Measurements from ENCODE around the gene CENPX. TPM values are rescaled to one million over a fixed set of nuclear protein-coding genes. Genes with fewer than 3 reads are reported as not detected.

CENPX gene
- total and polyA plus RNA-seq, 2 of the 13 experiments (the other 11 are each of a cell fraction or from before 2014, with no cell fraction given): 92.7 to 170 TPM

DNA sequence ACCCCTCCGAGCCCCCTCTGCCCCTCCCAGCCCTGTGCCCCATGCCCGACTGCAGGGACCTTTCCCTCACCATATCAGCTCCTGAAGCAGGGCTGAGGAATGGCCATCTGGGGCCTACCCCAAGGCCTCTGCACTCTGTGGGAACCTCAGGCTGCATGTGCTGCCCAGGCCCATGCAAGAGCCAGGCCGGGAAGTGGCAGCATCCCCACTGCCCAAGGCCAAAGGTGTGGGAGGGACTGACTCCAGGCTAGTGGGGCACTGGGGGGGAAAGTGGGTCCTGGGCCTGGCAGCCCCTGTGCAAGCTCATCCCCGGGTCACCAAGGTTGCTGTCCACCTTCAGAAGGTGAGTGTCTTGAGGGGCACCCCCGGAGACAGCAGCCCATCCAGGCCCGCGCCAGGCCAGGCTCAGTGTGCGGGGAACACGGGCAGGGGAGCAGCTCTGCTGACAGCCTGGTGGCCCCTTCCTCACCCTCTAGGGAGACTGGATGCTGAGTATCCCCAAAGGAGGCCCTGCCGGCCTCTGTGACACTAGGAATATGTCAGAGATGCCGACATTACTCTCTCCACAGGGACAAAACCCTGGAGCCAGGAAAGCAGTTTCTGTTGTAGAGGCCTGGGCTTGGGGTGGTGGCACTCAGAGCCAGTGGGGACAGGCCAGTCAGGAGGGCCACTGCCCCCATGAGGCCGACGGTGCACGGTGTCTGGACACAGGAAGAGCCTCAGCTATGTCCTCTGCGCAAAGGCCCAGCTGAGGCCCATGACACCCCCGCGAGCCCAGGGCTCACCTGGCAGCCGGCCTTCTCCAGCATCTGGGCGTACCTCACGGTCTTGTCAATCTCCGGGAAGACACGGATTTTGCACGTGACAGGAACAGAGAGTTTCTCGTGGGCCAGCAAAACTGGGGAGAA is 39.7 kb upstream of the CENPX start (continued):
- TF ChIP-seq, protein P1, sequence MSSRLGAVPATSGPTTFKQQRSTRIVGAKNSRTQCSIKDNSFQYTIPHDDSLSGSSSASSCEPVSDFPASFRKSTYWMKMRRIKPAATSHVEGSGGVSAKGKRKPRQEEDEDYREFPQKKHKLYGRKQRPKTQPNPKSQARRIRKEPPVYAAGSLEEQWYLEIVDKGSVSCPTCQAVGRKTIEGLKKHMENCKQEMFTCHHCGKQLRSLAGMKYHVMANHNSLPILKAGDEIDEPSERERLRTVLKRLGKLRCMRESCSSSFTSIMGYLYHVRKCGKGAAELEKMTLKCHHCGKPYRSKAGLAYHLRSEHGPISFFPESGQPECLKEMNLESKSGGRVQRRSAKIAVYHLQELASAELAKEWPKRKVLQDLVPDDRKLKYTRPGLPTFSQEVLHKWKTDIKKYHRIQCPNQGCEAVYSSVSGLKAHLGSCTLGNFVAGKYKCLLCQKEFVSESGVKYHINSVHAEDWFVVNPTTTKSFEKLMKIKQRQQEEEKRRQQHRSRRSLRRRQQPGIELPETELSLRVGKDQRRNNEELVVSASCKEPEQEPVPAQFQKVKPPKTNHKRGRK (CRISPR knock-in tag; IDR thresholded peaks at IDR 0.05): 0 out of 2 replicates have a peak, but pooled peaks have one; percentile 31
- no peak for TF ChIP-seq BORCS8-MEF2B (CRISPR knock-in tag; IDR thresholded peaks at IDR 0.05)
- TF ChIP-seq ZNF510 (CRISPR knock-in tag; IDR thresholded peaks at IDR 0.05; ENCODE audit: low read depth): no peak
- no peak for TF ChIP-seq ZNF709 (CRISPR knock-in tag; IDR thresholded peaks at IDR 0.05)
- TF ChIP-seq IRX3 (CRISPR knock-in tag; IDR thresholded peaks at IDR 0.05; ENCODE audit: borderline replicate concordance, low read depth): no peak
- peak; percentile 30; the same call in 1 of the 2 replicates for TF ChIP-seq NFKB2 (CRISPR knock-in tag; IDR thresholded peaks at IDR 0.05; ENCODE audit: borderline replicate concordance)
- TF ChIP-seq PTBP1 (IDR thresholded peaks at IDR 0.05; ENCODE audit: low read depth, low read length, poor library complexity, severe bottlenecking): no peak
- TF ChIP-seq NR2F6 (IDR thresholded peaks at IDR 0.05): no peak
- no peak for TF ChIP-seq NR2F6 (CRISPR knock-in tag; IDR thresholded peaks at IDR 0.05)
- peak; percentile 82 for TF ChIP-seq AGO2 (optimal IDR thresholded peaks at IDR 0.05; ENCODE audit: low read depth, low read length)
- 0 out of 2 replicates have a peak, but pooled peaks have one; percentile 19 for TF ChIP-seq HOXA3 (CRISPR knock-in tag; IDR thresholded peaks at IDR 0.05)
- no peak for TF ChIP-seq SP1 (IDR thresholded peaks at IDR 0.05)
- TF ChIP-seq SP1 (CRISPR knock-in tag; IDR thresholded peaks at IDR 0.05): no peak
- TF ChIP-seq, protein P2, sequence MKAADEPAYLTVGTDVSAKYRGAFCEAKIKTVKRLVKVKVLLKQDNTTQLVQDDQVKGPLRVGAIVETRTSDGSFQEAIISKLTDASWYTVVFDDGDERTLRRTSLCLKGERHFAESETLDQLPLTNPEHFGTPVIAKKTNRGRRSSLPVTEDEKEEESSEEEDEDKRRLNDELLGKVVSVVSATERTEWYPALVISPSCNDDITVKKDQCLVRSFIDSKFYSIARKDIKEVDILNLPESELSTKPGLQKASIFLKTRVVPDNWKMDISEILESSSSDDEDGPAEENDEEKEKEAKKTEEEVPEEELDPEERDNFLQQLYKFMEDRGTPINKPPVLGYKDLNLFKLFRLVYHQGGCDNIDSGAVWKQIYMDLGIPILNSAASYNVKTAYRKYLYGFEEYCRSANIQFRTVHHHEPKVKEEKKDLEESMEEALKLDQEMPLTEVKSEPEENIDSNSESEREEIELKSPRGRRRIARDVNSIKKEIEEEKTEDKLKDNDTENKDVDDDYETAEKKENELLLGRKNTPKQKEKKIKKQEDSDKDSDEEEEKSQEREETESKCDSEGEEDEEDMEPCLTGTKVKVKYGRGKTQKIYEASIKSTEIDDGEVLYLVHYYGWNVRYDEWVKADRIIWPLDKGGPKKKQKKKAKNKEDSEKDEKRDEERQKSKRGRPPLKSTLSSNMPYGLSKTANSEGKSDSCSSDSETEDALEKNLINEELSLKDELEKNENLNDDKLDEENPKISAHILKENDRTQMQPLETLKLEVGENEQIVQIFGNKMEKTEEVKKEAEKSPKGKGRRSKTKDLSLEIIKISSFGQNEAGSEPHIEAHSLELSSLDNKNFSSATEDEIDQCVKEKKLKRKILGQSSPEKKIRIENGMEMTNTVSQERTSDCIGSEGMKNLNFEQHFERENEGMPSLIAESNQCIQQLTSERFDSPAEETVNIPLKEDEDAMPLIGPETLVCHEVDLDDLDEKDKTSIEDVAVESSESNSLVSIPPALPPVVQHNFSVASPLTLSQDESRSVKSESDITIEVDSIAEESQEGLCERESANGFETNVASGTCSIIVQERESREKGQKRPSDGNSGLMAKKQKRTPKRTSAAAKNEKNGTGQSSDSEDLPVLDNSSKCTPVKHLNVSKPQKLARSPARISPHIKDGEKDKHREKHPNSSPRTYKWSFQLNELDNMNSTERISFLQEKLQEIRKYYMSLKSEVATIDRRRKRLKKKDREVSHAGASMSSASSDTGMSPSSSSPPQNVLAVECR (CRISPR knock-in tag; IDR thresholded peaks at IDR 0.05; ENCODE audit: borderline replicate concordance): peak; percentile 15
- TF ChIP-seq RAD21 (CRISPR knock-in tag; IDR thresholded peaks at IDR 0.05): 0 out of 2 replicates have a peak, but pooled peaks have one; percentile 43
- 0 out of 4 replicates have a peak, but pooled peaks of 1 of the 2 experiments have one; percentile 16 for TF ChIP-seq POLR2A (IDR thresholded peaks at IDR 0.05; ENCODE audit: insufficient read depth in 1 of 2, low read depth in 2 of 2, low read length in 2 of 2)
- no peak for TF ChIP-seq ZSCAN9 (CRISPR knock-in tag; IDR thresholded peaks at IDR 0.05; ENCODE audit: borderline replicate concordance)
- no peak for TF ChIP-seq ETV5 (CRISPR knock-in tag; IDR thresholded peaks at IDR 0.05; ENCODE audit: borderline replicate concordance)
- TF ChIP-seq, protein P3, sequence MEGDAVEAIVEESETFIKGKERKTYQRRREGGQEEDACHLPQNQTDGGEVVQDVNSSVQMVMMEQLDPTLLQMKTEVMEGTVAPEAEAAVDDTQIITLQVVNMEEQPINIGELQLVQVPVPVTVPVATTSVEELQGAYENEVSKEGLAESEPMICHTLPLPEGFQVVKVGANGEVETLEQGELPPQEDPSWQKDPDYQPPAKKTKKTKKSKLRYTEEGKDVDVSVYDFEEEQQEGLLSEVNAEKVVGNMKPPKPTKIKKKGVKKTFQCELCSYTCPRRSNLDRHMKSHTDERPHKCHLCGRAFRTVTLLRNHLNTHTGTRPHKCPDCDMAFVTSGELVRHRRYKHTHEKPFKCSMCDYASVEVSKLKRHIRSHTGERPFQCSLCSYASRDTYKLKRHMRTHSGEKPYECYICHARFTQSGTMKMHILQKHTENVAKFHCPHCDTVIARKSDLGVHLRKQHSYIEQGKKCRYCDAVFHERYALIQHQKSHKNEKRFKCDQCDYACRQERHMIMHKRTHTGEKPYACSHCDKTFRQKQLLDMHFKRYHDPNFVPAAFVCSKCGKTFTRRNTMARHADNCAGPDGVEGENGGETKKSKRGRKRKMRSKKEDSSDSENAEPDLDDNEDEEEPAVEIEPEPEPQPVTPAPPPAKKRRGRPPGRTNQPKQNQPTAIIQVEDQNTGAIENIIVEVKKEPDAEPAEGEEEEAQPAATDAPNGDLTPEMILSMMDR (CRISPR knock-in tag; IDR thresholded peaks at IDR 0.05): peak; percentile 56

Data from HepG2 (cell line).